ENCODE results near the gene PANX1. TPM values are rescaled to one million over a fixed set of nuclear protein-coding genes. Genes with fewer than 3 reads are reported as not detected.

Gene PANX1
- polyA plus RNA-seq, 1 donor: 28.7 TPM

GRCh38 chr11:94128291-94128745 lies 323 bp upstream of the PANX1 start:
- DNase-seq: no peak

GRCh38 chr11:94129512-94130297 lies 1.1 kb downstream of the PANX1 start:
- no peak for DNase-seq

GRCh38 chr11:94130298-94131046 lies 1.8 kb downstream of the PANX1 start:
- no peak for DNase-seq

GRCh38 chr11:94131047-94131717 lies 2.5 kb downstream of the PANX1 start:
- no peak for DNase-seq

- no peak for DNase-seq
Measured at GRCh38 chr11:94131718-94132115, 3.1 kb downstream of the PANX1 start.

GRCh38 chr11:94132152-94132558 lies 3.5 kb downstream of the PANX1 start:
- no peak for DNase-seq

GRCh38 chr11:94132823-94133408 lies 4.3 kb downstream of the PANX1 start:
- DNase-seq: no peak

- DNase-seq: no peak
Measured at GRCh38 chr11:94133752-94134151, 5.1 kb downstream of the PANX1 start.

GRCh38 chr11:94134651-94135512 lies 6.2 kb downstream of the PANX1 start:
- no peak for DNase-seq

- DNase-seq: no peak
Measured at GRCh38 chr11:94139416-94139815, 10.8 kb downstream of the PANX1 start.

- DNase-seq: no peak
Measured at GRCh38 chr11:94140154-94140655, 11.6 kb downstream of the PANX1 start.

GRCh38 chr11:94141511-94142307 lies 13.1 kb downstream of the PANX1 start:
- DNase-seq: no peak

GRCh38 chr11:94142308-94143281 lies 14.0 kb downstream of the PANX1 start:
- peak; percentile 43 for DNase-seq

- DNase-seq: no peak
Measured at GRCh38 chr11:94144216-94144615, 15.6 kb downstream of the PANX1 start.

- DNase-seq: no peak
Measured at GRCh38 chr11:94144664-94145063, 16.0 kb downstream of the PANX1 start.

- DNase-seq: no peak
Measured at GRCh38 chr11:94145431-94145830, 16.8 kb downstream of the PANX1 start.

- no peak for DNase-seq
Measured at GRCh38 chr11:94145916-94146315, 17.3 kb downstream of the PANX1 start.

- no peak for DNase-seq
Measured at GRCh38 chr11:94147433-94147845, 18.8 kb downstream of the PANX1 start.

- no peak for DNase-seq
Measured at GRCh38 chr11:94148189-94148588, 19.5 kb downstream of the PANX1 start.

All from left kidney (tissue), 2 donors.